Measurements from ENCODE around the gene NHERF2.

The NHERF2 gene

GRCh38 chr16:2047330-2048115 is 20.8 kb downstream of the NHERF2 start, which contains the start of the genes NTHL1 and TSC2:
TSS of gene NTHL1 (minus strand) at chr16:2047834. CDS start at chr16:2047823, 11 bp downstream.
TSS of gene TSC2 (plus strand) at chr16:2047985. CDS start at chr16:2048616, 631 bp downstream.
- Histone ChIP-seq H3K27ac (ENCODE audit: low read length) (peak within 1 kb of the TSS; percentile 21), H3K4me1 (ENCODE audit: control insufficient read depth in 1 of 2, insufficient read depth in 2 of 2, low read length in 2 of 2) (peaks cover 7 to 38% of the 10 kb centered on the region in 2 donors)

GRCh38 chr16:2048116-2048543 is 21.4 kb downstream of the NHERF2 start:
- peak overlapping the region; percentile 90 to 98 for H3K4me3 ChIP-seq (ENCODE audit: low read depth in 1 of 2, low read length in 2 of 2)
- H3K27ac ChIP-seq (ENCODE audit: low read length) = peak overlapping the region; percentile 21
- peaks cover 3 to 14% of the 10 kb centered on the region in 2 donors for H3K36me3 ChIP-seq (ENCODE audit: control insufficient read depth in 1 of 2, insufficient read depth in 2 of 2, low read length in 2 of 2)
- no peaks in the 10 kb centered on the region for H3K9me3 ChIP-seq (ENCODE audit: control insufficient read depth in 1 of 2, low read length in 2 of 2)
- H3K4me1 ChIP-seq (ENCODE audit: control insufficient read depth in 1 of 2, insufficient read depth in 2 of 2, low read length in 2 of 2) = peaks cover 7 to 35% of the 10 kb centered on the region in 2 donors
- no peaks in the 10 kb centered on the region for H3K27me3 ChIP-seq (ENCODE audit: low read depth, low read length)

More at GRCh38 chr16:2047330-2048115, 20.8 kb downstream of the NHERF2 start, which contains the start of the genes NTHL1 and TSC2:
- H3K9me3 ChIP-seq (ENCODE audit: control insufficient read depth in 1 of 2, low read length in 2 of 2) = no peaks in the 10 kb centered on the region
- peak within 1 kb of the TSS; percentile 90 to 98 for H3K4me3 ChIP-seq (ENCODE audit: low read depth in 1 of 2, low read length in 2 of 2)
- H3K36me3 ChIP-seq (ENCODE audit: control insufficient read depth in 1 of 2, insufficient read depth in 2 of 2, low read length in 2 of 2) = peaks cover 3 to 8% of the 10 kb centered on the region in 2 donors
- H3K27me3 ChIP-seq (ENCODE audit: low read depth, low read length) = no peaks in the 10 kb centered on the region

GRCh38 chr16:2053211-2053610 is 26.5 kb downstream of the NHERF2 start:
- Histone ChIP-seq H3K4me1 (ENCODE audit: control insufficient read depth in 1 of 2, insufficient read depth in 2 of 2, low read length in 2 of 2) (peaks cover 5 to 15% of the 10 kb centered on the region in 2 donors), H3K4me3 (ENCODE audit: low read depth in 1 of 2, low read length in 2 of 2) (no peak overlapping the region), H3K27me3 (ENCODE audit: low read depth, low read length) (no peaks in the 10 kb centered on the region), H3K36me3 (ENCODE audit: control insufficient read depth in 1 of 2, insufficient read depth in 2 of 2, low read length in 2 of 2) (peaks cover 23 to 51% of the 10 kb centered on the region in 2 donors), H3K9me3 (ENCODE audit: control insufficient read depth in 1 of 2, low read length in 2 of 2) (no peaks in the 10 kb centered on the region), H3K27ac (ENCODE audit: low read length) (no peak overlapping the region)

GRCh38 chr16:2053897-2054296 is 27.2 kb downstream of the NHERF2 start:
- H3K9me3 ChIP-seq (ENCODE audit: control insufficient read depth in 1 of 2, low read length in 2 of 2) = no peaks in the 10 kb centered on the region
- H3K36me3 ChIP-seq (ENCODE audit: control insufficient read depth in 1 of 2, insufficient read depth in 2 of 2, low read length in 2 of 2) = peaks cover 23 to 57% of the 10 kb centered on the region in 2 donors
- H3K4me3 ChIP-seq (ENCODE audit: low read depth in 1 of 2, low read length in 2 of 2) = no peak overlapping the region
- no peaks in the 10 kb centered on the region for H3K27me3 ChIP-seq (ENCODE audit: low read depth, low read length)
- peaks cover 0 to 9% of the 10 kb centered on the region in 2 donors for H3K4me1 ChIP-seq (ENCODE audit: control insufficient read depth in 1 of 2, insufficient read depth in 2 of 2, low read length in 2 of 2)
- H3K27ac ChIP-seq (ENCODE audit: low read length) = no peak overlapping the region

DNA sequence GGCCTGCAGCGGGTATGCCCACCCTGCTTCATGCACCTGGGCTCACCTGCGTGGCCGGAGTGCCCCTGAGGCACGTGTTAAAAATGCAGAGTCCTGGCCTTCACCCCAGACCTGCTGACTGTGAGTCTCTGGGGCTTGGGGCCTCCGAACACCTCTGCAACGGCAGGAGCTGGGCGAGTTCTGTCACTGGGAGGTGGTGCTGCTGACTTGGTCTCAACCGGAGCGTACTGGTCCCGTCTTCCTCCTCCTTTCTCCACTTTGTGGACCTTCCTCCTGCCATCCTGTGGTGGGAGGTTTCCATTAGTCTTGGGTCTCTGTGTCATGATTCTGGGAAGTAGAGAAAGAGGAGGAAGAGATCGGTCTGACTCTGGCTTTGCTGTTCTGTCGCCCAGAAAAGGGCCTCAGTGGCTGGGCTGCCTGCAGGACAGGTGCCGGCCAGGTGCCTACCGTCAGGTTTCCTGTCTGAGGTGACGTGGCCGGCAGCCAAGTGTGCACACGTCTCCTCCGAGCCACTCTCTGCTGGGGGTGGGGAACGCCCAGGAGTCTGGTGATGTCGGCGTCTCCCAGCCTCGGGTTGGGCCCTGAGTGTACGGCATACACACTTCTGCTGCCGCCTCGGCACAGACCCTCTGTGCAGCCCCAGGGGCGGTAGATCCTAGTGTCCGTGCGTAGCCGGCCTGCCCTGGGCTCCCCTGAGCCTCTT is 28.0 kb downstream of the NHERF2 start:
- peaks cover 23 to 59% of the 10 kb centered on the region in 2 donors for H3K36me3 ChIP-seq (ENCODE audit: control insufficient read depth in 1 of 2, insufficient read depth in 2 of 2, low read length in 2 of 2)
- no peak overlapping the region for H3K4me3 ChIP-seq (ENCODE audit: low read depth in 1 of 2, low read length in 2 of 2)
- no peaks in the 10 kb centered on the region for H3K27me3 ChIP-seq (ENCODE audit: low read depth, low read length)
- peaks cover 0 to 5% of the 10 kb centered on the region in 2 donors for H3K4me1 ChIP-seq (ENCODE audit: control insufficient read depth in 1 of 2, insufficient read depth in 2 of 2, low read length in 2 of 2)
- H3K9me3 ChIP-seq (ENCODE audit: control insufficient read depth in 1 of 2, low read length in 2 of 2) = no peaks in the 10 kb centered on the region
- no peak overlapping the region for H3K27ac ChIP-seq (ENCODE audit: low read length)

DNA sequence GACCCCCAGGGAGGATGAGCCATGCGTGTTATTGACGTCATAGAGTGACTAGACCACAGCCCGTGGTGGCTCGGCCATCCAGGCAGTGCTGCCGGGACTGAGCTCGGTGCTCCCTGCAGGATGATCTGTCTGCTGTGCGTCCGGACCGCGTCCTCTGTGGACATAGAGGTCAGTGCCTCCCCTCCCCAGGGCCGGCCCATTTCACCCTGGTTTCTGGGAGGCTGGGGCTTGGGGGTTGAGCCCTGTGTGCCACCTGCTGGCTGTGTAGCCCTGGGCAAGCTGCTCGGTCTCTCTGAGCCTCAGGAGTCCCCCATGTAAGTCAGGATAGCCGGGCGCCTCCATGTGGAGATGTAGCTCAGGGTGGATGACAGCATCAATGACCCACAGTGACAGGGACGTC is 29.4 kb downstream of the NHERF2 start:
- peaks cover 23 to 69% of the 10 kb centered on the region in 2 donors for H3K36me3 ChIP-seq (ENCODE audit: control insufficient read depth in 1 of 2, insufficient read depth in 2 of 2, low read length in 2 of 2)
- no peaks in the 10 kb centered on the region for H3K27me3 ChIP-seq (ENCODE audit: low read depth, low read length)
- no peaks in the 10 kb centered on the region for H3K9me3 ChIP-seq (ENCODE audit: control insufficient read depth in 1 of 2, low read length in 2 of 2)
- no peak overlapping the region for H3K27ac ChIP-seq (ENCODE audit: low read length)
- H3K4me3 ChIP-seq (ENCODE audit: low read depth in 1 of 2, low read length in 2 of 2) = no peak overlapping the region
- peaks cover 0 to 5% of the 10 kb centered on the region in 2 donors for H3K4me1 ChIP-seq (ENCODE audit: control insufficient read depth in 1 of 2, insufficient read depth in 2 of 2, low read length in 2 of 2)

DNA sequence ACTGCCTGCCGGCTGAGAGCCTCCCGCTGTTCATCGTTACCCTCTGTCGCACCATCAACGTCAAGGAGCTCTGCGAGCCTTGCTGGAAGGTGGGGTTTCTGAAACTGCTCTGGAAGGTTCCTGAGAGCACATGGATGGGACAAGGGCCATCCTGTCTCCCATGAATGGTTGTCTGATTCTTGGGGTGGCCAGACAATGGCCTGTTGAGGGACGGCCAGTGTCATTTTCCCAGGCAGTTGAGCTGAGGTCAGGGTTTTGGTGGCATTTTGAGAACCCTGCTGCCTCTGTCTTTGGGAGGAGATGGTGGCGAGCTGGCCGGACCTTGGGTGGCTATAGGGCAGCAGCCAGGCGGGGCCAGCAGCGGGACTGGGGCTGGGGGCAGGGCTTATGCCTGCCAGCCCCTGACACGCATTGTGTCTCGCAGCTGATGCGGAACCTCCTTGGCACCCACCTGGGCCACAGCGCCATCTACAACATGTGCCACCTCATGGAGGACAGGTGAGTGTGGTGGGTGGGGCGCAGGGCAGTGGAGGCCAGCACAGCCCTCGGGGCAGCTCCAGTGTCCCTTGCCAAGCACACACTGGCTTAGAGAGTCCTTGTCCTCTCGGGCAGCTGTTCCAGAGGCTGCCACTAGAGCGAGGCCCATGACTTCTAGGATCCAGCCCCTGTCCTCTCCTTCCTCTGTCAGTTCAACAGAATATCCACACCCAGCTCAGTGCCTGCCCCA is 30.1 kb downstream of the NHERF2 start:
- no peaks in the 10 kb centered on the region for H3K27me3 ChIP-seq (ENCODE audit: low read depth, low read length)
- H3K36me3 ChIP-seq (ENCODE audit: control insufficient read depth in 1 of 2, insufficient read depth in 2 of 2, low read length in 2 of 2) = peaks cover 19 to 73% of the 10 kb centered on the region in 2 donors
- H3K9me3 ChIP-seq (ENCODE audit: control insufficient read depth in 1 of 2, low read length in 2 of 2) = no peaks in the 10 kb centered on the region
- no peak overlapping the region for H3K27ac ChIP-seq (ENCODE audit: low read length)
- H3K4me3 ChIP-seq (ENCODE audit: low read depth in 1 of 2, low read length in 2 of 2) = no peak overlapping the region
- H3K4me1 ChIP-seq (ENCODE audit: control insufficient read depth in 1 of 2, insufficient read depth in 2 of 2, low read length in 2 of 2) = peaks cover 0 to 5% of the 10 kb centered on the region in 2 donors

DNA sequence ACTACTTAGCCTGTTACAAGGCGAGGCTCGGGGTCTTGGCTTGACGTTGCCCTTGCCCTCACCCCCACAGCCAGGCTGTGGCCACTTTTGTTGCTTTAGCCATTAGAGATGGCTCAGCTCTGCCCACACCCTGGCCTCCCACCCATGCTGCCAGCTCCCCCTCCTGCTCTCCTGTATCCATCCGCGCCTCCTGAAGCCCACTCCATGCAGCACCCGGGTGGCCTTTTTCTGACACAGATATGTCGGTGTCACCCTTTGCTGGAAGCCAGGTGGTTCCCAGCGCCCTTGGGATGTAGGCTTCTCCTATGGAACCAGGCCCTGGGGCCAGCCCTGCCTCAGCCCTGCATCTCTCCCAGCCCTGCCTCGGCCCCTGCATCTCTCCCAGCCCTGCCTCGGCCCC is 30.7 kb downstream of the NHERF2 start:
- H3K4me3 ChIP-seq (ENCODE audit: low read depth in 1 of 2, low read length in 2 of 2) = no peak overlapping the region
- no peaks in the 10 kb centered on the region for H3K9me3 ChIP-seq (ENCODE audit: control insufficient read depth in 1 of 2, low read length in 2 of 2)
- peaks cover 0 to 5% of the 10 kb centered on the region in 2 donors for H3K4me1 ChIP-seq (ENCODE audit: control insufficient read depth in 1 of 2, insufficient read depth in 2 of 2, low read length in 2 of 2)
- H3K27ac ChIP-seq (ENCODE audit: low read length) = no peak overlapping the region
- no peaks in the 10 kb centered on the region for H3K27me3 ChIP-seq (ENCODE audit: low read depth, low read length)
- H3K36me3 ChIP-seq (ENCODE audit: control insufficient read depth in 1 of 2, insufficient read depth in 2 of 2, low read length in 2 of 2) = peaks cover 19 to 75% of the 10 kb centered on the region in 2 donors

GRCh38 chr16:2058420-2058819 is 31.7 kb downstream of the NHERF2 start:
- no peak overlapping the region for H3K4me3 ChIP-seq (ENCODE audit: low read depth in 1 of 2, low read length in 2 of 2)
- no peak overlapping the region for H3K27ac ChIP-seq (ENCODE audit: low read length)
- H3K27me3 ChIP-seq (ENCODE audit: low read depth, low read length) = no peaks in the 10 kb centered on the region
- peaks cover 20 to 75% of the 10 kb centered on the region in 2 donors for H3K36me3 ChIP-seq (ENCODE audit: control insufficient read depth in 1 of 2, insufficient read depth in 2 of 2, low read length in 2 of 2)
- no peaks in the 10 kb centered on the region for H3K9me3 ChIP-seq (ENCODE audit: control insufficient read depth in 1 of 2, low read length in 2 of 2)
- H3K4me1 ChIP-seq (ENCODE audit: control insufficient read depth in 1 of 2, insufficient read depth in 2 of 2, low read length in 2 of 2) = peaks cover 0 to 5% of the 10 kb centered on the region in 2 donors

- peaks cover 0 to 5% of the 10 kb centered on the region in 2 donors for H3K4me1 ChIP-seq (ENCODE audit: control insufficient read depth in 1 of 2, insufficient read depth in 2 of 2, low read length in 2 of 2)
- H3K27me3 ChIP-seq (ENCODE audit: low read depth, low read length) = no peaks in the 10 kb centered on the region
- H3K4me3 ChIP-seq (ENCODE audit: low read depth in 1 of 2, low read length in 2 of 2) = no peak overlapping the region
- H3K36me3 ChIP-seq (ENCODE audit: control insufficient read depth in 1 of 2, insufficient read depth in 2 of 2, low read length in 2 of 2) = peaks cover 20 to 75% of the 10 kb centered on the region in 2 donors
- no peak overlapping the region for H3K27ac ChIP-seq (ENCODE audit: low read length)
- H3K9me3 ChIP-seq (ENCODE audit: control insufficient read depth in 1 of 2, low read length in 2 of 2) = no peaks in the 10 kb centered on the region
These were observed 32.2 kb downstream of the NHERF2 start for GRCh38 chr16:2058872-2059271.

- Histone ChIP-seq H3K27ac (ENCODE audit: low read length) (no peak overlapping the region), H3K36me3 (ENCODE audit: control insufficient read depth in 1 of 2, insufficient read depth in 2 of 2, low read length in 2 of 2) (peaks cover 15 to 72% of the 10 kb centered on the region in 2 donors), H3K9me3 (ENCODE audit: control insufficient read depth in 1 of 2, low read length in 2 of 2) (no peaks in the 10 kb centered on the region), H3K27me3 (ENCODE audit: low read depth, low read length) (no peaks in the 10 kb centered on the region), H3K4me1 (ENCODE audit: control insufficient read depth in 1 of 2, insufficient read depth in 2 of 2, low read length in 2 of 2) (peaks cover 0 to 5% of the 10 kb centered on the region in 2 donors), H3K4me3 (ENCODE audit: low read depth in 1 of 2, low read length in 2 of 2) (no peak overlapping the region)
These were observed 33.6 kb downstream of the NHERF2 start for GRCh38 chr16:2060346-2060745.
